ENCODE data around the gene MYADML2.
"Not testable (repeated sequence)": the region's sequence is repeated elsewhere in the genome, so short reads cannot be mapped to it uniquely, and the experiment has no call there.

Gene MYADML2

GRCh38 chr17:81958633-81959342 is 11.8 kb upstream of the MYADML2 start:
- DNase-seq (ENCODE audit: low read depth in 2 of 2), result no peak

GRCh38 chr17:81957691-81958432 is 10.8 kb upstream of the MYADML2 start:
- no peak for DNase-seq (ENCODE audit: low read depth in 2 of 2)

GRCh38 chr17:81956607-81957589 is 9.9 kb upstream of the MYADML2 start:
- no peak for DNase-seq (ENCODE audit: low read depth in 2 of 2)

GRCh38 chr17:81955756-81956544 is 8.9 kb upstream of the MYADML2 start:
- no peak for DNase-seq (ENCODE audit: low read depth in 2 of 2)

GRCh38 chr17:81955058-81955681 is 8.1 kb upstream of the MYADML2 start:
- no peak for DNase-seq (ENCODE audit: low read depth in 2 of 2)

GRCh38 chr17:81954131-81955057 is 7.4 kb upstream of the MYADML2 start:
- DNase-seq (ENCODE audit: low read depth in 2 of 2), result no peak

- not testable (repeated sequence) for DNase-seq (ENCODE audit: low read depth in 2 of 2)
Observed at GRCh38 chr17:81953443-81953842, 6.4 kb upstream of the MYADML2 start.

- no peak for DNase-seq (ENCODE audit: low read depth in 2 of 2)
Observed at GRCh38 chr17:81952792-81953228, 5.8 kb upstream of the MYADML2 start.

- DNase-seq (ENCODE audit: low read depth in 2 of 2), result no peak
Observed at GRCh38 chr17:81951785-81952684, 5.0 kb upstream of the MYADML2 start.

- DNase-seq (ENCODE audit: low read depth in 2 of 2), result no peak
Observed at GRCh38 chr17:81950501-81950900, 3.5 kb upstream of the MYADML2 start.

GRCh38 chr17:81948635-81949378 is 1.8 kb upstream of the MYADML2 start:
- DNase-seq (ENCODE audit: low read depth in 2 of 2), result no peak

- DNase-seq (ENCODE audit: low read depth in 2 of 2), result no peak
Observed at GRCh38 chr17:81944858-81945257, 2.2 kb downstream of the MYADML2 start.

GRCh38 chr17:81942167-81942553 is 4.9 kb downstream of the MYADML2 start:
- no peak for DNase-seq (ENCODE audit: low read depth in 2 of 2)

- no peak for DNase-seq (ENCODE audit: low read depth in 2 of 2)
Observed at GRCh38 chr17:81941484-81942166, 5.4 kb downstream of the MYADML2 start.

- DNase-seq (ENCODE audit: low read depth in 2 of 2), result no peak
Observed at GRCh38 chr17:81940538-81941483, 6.2 kb downstream of the MYADML2 start.

- no peak for DNase-seq (ENCODE audit: low read depth in 2 of 2)
Observed at GRCh38 chr17:81939881-81940385, 7.1 kb downstream of the MYADML2 start.

Data from activated CD8-positive, alpha-beta memory T cell treated with anti-CD3 and anti-CD28 coated beads for 4 hours (primary cell).